HS-27A (cell line): ENCODE results near the gene GPR139.

Experiments used
- DNase-seq: peaks from one replicate; pipeline ENCODE4 v3.0.0-alpha.2; 2012; ENCODE audit warnings: low read depth, missing footprints

Gene GPR139

DNA sequence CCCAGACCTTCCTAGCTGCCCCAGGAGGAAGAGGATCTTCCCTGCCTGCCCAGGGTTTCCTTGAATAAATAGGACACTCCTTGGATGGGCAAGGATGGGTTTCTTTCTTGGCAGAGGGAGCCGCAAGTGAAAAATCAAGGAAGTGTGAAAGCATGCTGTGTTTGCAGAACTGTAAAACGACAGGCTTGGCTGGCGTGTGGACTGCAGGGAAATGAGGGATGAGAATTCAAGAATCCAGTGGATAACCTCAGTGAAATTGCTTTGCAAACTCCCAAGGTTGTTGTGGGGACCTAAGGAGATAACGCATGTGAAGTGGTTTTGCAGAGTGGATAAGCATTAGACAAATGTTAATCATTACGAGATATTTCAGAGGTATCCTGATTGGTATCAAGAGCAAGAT lies 20.4 kb downstream of the GPR139 start:
- no peak for DNase-seq

DNA sequence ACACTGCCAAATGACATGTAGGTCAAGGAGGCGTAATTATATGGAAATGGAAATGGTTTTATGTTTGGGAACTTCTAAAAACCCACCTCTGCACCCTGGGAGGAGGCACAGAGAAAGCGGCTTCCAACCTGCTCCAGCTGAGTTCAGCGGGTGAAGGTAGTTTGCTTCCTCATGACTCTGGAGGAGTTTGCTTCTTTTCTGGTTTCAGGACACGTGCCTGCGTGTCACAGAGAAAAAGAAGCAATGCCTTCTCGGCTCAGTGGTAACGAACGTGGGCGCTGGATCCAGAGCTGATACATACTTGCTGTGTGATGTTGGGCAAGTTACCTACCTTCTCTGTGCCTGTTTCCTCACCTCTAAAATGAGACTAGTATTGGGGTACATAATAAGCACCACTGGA lies 22.1 kb downstream of the GPR139 start:
- no peak for DNase-seq

DNA sequence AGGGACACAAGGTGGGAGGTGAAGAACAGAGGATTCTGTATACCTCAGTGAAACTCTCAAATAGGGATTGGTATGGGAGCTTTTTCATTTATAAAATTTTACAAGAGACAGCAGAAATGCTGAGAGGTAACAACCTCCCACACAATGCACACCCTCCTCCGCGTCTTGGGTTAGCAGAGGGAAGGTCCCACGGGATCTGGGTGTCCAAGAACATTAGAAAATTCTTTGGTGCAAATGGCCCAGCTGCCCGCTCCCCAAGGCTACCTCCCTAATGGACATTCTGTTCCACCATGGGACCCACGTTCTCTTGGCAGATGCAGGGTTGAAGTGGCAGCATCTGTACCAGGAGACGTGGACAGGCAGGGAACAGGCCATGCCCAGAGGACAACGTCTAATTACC lies 22.5 kb downstream of the GPR139 start:
- DNase-seq, result no peak

DNA sequence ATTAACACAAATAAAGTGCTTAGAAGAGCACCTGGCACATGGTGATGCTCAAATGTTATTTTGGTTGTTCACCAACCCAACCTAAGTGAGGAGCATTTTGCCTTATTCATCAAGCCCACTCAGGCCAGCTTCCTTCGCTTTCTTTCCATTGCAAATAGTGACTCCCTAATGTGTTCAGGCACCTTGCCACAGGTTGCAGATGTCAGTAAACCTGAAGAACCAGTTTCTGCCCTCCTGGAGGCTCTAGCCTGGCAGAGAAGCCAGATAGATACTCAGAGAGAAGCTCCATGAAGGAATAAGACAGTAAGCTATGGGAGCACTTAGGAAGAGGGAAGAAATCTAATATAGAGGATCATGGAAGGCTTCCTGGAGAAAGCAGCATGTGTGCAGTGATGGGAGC lies 23.9 kb downstream of the GPR139 start:
- DNase-seq, result no peak

DNA sequence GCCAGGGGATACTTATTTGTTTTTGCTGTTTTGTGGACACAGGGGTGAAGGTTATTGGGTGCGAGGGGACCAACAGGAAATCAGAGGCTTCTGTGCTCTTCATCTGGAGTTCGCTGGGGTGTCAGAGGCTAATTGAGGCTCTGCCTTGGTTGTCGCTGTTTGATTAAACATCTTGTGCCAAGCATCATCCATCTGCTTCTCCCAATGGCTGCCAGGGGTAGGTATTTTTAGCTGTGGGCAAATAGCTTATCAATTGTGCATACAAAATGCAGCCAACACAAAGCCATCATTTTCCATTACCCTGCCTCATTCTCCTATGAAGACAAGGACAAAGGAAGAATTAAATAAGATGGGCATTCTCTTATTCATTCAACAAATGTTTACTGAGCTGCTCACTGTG lies 27.8 kb downstream of the GPR139 start:
- no peak for DNase-seq

DNA sequence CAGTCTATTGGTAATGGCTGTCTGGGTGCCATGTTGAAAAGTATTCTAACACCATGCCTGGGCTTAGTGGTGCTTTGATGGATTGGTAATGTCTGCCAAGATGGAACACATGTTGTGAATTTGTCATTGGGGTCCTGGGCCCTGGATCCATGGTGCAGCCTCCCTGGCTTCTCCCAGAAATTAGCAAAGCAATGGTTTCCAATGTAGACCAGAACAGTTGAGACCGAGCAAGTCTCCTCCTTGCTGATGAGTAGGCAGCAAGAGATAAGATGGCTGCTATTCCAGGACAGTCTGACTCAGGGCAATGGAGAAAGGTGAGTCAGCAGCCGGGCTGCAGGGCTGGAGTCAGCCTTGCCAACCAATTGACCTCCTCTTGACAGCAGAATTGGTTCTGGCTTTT lies 30.8 kb downstream of the GPR139 start:
- DNase-seq, result no peak

DNA sequence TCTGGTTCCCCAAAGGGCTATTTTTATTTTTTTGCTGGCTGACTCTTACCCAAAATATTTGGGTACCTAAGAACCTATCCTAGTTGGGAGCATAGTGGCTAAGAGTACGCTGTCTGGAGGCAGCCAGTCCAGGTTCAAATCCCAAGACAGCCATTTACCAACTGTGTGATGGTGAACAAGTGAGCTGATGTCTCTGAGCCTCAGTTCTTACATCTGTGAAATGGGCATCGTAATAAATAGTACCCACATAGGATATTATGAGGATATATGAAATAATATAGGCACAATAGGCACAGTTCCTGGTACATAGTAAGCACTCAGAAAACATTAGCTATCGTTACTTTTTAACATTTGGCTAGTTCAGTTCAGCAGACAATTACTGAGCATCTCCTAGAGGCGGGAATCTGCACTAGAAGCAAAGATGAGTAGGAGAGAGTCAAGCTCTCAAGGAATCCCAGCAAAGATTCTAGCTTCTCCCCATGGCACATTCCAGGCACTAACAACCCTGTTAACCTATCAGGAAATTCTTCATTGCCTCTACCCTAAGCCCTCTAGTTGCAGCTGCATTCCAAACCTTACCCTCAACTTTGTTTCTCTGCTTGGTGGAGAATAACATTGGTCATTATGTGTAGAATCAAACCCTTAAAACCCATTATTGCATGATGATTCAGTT lies 31.6 kb downstream of the GPR139 start:
- no peak for DNase-seq

DNA sequence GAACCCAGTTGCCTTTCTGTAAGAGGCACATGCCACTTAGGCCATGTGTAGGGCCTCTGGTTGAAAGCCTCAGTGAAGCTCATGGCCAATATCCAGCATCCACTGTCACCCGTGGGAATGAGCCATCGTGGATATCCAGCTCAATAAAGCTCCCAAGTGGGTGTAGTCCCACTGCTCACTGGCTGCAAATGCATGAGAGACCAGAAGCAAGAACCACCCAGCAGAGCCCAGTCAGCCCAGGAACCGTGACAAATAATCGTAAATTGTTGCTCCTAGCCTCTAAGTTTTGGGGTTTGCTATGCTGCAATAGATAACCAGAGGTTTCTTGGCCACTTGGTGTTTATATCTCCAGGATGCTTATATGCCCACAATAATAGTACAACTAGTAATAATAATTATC lies 33.7 kb downstream of the GPR139 start:
- no peak for DNase-seq

DNA sequence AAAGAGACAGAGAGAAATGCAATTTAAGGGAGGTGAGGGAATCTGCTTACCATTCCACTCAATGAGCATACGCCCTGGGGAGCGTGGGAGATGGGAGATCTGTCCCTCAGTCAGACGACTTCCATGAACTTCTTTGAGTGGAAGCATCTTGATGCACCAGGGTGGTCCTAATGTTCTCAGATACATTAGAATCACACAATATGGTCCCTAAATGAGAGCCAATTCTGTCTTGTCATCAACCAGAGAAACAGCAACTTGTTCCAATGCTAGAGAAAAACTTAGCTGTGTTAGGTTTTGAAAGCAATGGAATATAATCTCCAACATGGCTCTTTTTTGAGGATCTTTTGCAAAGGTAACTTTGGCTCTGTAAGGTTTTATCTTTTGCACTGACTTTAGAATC lies 44.1 kb downstream of the GPR139 start:
- no peak for DNase-seq

DNA sequence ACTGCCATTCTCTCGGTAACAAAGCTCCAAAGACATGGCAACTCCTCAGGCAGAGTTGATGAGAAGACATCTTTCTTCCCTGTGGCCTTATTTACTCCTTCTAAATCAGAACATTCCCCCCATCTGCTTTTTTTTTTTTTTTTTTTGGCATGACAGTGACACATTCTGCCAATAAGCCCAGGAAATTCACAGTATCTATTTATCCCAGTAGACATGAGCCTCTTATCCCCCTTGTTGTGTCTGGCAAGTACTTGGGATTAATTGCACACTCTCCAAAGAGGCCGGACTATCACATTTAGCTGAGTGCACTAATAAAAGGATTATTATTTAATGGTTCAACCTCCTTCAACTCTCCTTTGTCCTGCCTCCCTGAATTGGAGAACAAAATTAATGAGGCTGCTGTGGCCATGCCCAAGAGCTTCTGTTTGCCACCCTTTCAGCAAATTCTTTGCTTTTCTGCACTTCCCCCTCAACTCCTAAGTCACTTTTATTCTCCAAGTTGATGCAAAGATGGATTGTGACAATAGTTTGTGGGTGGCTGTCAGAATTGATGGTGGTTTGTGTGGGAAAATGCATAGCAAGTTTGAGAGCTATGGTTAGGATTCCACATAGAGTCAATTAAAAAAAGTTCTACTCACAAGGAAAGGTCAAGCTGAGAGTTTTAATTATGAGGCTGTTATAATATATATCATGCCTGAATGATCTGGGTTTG lies 47.2 kb downstream of the GPR139 start:
- DNase-seq, result no peak

DNA sequence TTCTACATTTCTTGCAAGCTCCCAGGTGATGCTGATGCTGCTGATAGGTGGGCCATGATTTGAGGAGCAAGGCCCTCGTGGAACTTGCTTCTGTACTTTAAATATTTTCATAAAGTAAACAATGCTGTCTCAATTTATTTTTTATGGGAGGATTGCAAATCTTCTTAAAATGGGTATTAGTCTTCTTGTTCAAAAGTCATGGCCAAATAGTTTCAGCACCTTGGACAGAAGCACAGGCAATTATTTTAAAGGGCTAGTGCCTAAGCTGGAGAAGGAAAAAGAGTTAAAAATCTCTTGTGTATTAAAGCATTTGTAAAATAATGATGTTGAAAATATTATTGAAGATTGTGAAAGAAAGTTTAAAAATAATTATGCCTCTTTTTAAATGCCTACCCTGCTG lies 50.5 kb downstream of the GPR139 start:
- no peak for DNase-seq

DNA sequence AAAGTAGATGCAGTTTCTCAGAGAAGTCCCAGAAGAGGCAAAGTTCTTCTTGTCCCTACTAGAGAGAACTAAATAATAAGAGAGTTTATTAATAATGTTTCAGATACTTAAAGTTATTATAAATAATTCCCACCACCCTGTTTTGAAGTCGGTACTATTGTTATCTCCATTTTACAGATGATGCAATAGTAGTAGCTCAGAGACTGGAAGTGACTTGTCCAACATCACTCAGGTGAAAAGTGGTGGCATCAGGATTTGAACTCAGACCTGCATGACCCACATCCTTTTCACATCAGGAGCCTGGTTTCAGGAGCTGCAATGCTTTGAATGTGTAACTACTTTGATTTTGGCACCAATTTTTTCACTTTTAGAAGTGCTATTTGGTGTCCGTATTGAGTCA lies 52.7 kb downstream of the GPR139 start:
- DNase-seq, result no peak

DNA sequence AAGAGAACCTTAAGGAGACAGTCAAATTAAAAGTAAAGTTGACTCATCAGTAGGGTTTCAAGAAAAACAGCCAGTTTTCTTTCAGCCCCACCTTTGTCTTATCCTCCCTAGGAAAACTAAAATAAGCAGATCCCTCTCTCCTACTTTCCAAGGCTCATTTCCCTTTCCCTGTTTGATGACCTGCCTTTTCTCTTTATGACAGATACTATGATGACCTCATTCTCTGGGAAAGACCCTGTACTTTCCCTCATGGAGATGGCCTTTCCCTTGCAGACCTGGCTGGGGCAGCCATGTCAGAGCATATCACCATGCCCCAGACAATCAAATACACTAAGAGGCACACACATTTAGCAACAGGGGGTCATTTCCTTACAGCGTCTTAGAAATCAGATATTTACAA lies 53.6 kb downstream of the GPR139 start:
- no peak for DNase-seq

DNA sequence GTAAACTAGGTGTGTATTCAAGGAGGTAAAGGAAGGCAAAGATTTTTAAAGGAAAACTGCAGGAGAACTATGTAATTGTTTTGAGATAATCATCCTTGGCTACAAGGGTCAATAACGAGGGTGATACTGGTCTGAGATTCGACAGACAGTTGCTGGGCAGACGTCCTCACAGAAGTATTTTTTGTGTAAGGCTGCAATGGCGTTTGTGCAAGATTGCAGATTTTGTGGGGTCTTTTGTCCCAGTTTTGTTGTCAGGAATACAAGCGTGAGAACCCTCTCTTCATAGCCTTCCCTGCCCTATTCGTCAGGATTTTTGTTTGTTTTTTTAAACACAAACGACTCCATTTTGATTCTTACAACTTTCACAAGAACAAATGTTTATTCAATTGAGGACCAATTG lies 57.5 kb downstream of the GPR139 start:
- no peak for DNase-seq

DNA sequence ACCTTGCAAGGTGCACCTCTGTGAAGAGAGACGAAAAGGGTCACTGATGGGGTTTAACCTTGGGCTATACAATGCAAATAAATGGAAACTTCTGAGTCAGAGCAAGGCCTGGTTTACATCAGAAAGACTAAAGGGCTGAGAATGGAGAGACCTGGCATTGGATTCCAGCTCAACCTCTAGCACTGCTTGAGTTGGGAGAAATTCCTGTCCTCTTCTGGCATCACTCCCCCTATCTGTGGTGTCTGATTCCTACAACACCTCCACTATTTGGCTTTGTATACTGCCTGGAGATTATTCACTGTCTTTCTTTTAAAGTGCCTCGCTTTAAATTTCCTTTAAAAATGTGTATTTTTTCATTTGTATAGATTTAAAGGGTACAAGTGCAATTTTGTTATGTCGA lies 68.8 kb downstream of the GPR139 start:
- no peak for DNase-seq

DNA sequence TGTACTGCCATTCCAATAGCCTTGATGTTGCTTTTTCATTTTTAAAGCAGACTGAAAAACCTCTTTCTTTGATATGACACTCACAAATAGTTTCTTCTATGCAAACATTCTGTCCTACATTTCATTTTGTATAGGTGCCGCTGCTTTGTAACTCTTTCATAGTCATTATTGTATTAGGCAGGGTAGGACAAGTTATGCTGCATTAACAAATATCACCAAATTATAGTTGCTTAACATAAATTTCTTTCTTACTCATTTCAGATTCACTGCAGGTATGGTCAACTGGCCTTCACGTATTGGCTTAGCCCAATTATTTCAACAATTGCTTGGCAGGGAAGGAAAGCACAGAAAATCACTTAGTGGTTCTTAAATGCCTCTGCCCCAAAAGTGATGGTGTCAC lies 70.8 kb downstream of the GPR139 start:
- DNase-seq, result no peak

DNA sequence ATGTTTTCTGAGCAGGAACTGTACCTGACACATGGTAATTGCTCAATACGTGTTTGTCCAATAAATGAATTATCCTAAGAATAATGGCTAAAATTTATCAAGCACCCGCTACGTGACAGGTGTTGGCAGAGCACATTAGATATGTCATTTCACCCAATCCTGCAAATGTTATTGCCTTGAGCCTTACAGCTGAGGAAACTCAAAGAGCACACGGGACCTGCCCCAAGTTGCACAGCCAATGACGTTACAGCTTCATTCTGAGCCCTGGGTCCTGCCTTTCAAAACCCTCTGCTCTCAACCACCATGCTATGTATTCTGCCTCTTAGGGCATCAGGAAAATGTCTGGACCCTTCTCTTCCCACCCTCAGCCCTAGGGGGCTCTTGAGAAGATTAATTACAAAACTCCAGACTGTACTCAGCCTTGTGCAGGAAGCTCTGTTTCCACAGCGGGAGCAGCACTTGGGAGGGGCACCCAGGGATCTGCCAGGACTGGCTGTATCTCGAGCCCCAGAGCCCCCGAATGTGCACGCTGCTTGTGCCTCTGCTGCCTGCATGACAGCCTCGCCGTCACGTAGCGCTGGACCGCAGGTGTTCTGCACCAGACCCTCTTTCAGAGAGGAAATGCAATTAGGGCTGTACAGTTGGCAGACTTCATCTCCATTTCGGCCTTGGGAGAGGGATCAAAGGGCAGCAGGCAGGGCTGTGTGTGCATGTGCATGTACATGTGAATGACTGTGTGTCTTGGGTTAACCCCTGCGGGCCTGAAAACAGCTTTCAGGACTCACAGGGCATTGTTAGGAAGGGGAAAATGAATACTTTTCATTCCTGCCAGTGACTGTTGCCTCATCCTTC lies 71.6 kb downstream of the GPR139 start:
- no peak for DNase-seq

DNA sequence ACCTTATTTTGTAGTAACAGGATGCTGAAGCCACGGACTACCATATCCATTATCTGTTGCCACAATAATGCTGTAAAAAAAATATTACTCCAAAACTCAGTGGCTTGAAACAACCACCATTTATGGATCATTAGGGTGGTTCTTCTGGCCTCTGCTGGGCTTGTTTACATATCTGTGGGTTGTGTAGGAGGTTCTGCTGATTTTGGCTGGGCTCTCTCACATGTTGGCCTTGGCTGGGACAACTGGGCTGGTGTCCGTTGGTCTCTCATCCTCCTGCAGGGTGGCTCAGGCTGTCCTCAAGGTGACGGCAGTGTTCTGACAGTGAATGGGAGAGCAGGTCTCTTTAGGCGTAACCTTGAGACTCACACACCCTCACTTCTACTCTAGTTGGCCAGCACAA lies 76.0 kb downstream of the GPR139 start:
- DNase-seq, result no peak

DNA sequence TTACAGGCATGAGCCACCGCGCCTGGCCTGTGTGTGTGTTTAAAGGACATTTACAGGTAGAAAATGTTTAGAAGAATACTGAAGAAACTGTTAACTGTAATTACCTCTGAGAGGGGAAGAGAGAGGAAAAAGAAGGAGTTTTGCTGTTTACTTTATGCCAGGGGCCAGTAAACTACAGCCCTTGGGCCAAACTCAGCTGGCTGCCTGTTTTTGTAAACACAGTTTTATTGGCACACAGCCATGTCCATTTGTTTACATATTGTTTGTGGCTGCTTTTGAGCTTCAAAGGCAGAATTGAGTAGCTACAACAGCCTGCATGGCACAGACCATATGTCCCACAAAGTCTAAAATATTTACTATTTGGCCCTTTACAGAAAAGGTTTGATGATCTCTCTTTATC lies 76.4 kb downstream of the GPR139 start:
- DNase-seq, result no peak

DNA sequence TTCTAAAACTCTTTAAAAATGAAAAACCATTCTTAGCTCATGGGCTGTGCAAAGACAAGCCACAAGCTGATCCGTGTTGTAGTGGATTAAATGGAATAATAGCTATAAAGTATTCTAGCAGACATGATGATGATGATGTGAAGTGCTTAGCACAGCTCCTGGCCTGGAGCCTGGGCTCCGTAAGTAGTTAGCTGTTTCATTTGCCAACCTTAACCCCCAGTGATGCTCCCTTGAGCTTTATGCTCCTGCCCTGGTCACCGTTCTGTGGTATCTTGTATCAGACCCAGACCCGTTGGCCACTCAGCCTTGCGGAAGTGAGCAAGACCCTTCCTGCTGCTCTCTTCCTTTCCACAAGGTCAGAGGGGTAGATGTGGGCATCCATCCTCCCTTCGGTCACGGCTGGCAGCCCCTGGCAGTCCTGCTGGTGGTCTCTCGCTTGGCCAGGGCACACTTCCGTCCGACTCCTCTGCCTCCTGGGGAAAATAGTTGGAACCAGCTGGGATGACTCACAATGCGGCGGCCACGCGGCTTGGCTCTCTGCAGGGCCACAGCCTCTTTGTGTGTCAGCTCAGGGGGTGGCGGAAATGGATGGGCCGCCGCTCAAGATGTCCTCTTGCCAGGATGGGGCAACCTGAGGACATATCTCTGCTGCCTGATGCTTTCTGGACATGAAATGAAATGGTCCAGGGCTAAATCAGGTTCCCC lies 79.1 kb downstream of the GPR139 start:
- DNase-seq, result no peak

DNA sequence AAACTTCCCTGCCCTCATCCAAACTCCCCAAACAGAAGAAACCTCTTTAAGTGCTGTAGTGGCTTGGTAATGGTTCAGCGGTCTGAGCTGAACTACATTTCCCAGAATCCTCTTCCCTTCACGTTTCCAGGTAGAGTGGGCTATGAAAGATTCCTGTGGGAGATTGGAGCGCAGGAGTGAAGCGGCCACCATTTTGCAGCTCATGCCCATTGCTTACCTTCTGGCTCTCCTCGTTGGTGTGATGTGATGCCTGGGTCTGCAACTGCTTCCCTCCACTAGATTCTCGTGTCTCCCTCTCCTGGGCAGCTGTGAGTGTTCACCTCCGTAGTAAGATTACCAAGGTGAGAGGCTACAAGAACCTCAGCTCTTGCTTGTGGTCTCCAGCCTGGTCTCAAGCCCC lies 82.1 kb downstream of the GPR139 start:
- DNase-seq, result no peak

DNA sequence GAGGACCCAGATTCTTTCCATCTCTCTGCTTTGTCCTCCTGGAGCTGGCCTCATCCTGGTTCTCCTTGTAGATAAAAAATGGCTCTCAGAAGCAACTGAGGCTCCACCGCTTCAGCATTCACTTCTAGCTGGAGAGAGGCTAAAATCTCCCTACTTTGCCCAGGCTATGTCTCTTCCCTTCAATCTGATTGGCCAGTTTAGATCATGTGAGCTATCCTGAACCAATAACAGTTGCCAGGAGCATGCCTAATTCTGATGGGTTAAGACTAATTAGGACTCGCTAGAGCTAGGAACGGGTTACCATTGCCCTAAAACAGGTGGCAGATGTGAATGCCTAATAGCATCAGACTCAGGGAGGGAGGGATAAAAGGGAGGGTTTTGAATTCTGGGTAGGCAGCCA lies 89.6 kb downstream of the GPR139 start:
- DNase-seq, result no peak
